ENCODE data around the gene PITX2. TPM values are rescaled to one million over a fixed set of nuclear protein-coding genes. Genes with fewer than 3 reads are reported as not detected.
A peak's percentile ranks its signal among the peaks of the same experiment; 100 is the strongest.

The PITX2 gene
- total RNA-seq, result under 1 TPM in 1 of 2 experiments, not detected in 1; 0.09 TPM

DNA sequence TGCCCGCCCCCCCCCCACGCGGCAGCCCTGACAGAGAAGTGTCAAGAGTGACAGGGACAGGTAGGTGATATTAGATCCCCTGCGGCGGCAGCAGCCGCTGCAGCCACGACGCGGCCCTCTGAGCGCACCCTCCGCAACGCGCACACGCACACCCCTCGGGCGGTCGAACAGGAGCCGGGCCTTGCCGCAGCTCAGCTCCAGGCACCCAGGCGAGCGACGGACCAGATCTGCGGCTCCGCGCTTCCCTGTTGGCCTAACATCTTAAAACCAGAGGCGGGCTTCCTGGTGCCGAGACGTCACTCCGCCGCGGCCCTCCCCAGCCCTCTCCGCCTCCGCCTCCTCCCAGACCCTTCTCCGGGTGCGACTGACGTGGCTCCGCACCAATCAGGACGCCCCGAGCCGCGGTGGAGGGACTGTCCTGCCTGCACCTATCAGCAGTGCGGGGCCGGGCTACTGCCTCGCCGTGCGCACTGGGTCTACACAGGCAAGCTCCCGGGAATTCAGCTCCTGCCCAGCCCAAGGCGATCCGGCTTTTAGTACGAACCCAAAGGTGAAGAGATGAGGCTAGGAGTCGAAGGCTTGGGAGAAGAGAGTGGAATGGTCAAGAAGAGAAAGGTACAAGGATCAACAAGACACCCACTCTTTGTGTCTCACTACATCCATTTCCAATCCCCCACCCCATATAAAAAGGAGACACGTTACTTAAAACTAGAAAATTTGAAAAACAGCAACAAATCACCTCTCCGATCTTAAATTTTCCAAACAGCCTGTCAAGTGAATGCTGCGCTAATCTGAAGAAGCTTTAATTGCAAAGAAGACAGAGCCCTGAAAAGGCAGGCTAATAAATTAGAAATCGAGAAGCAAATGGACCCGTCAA is at the start of gene PITX2:
PITX2 (minus strand) TSS at position 237 of the 877 bp plus-strand sequence. CDS start 617 bp downstream, outside the sequence.
- POLR2A ChIA-PET, result no interaction called here
- peaks cover 39% of the 10 kb centered on the region for H3K4me1 Mint-ChIP-seq
- ATAC-seq, result peak; percentile 98
- H3K9me3 Mint-ChIP-seq (ENCODE audit: low read depth), result no peaks in the 10 kb centered on the region
- H3K27me3 Mint-ChIP-seq, result peaks cover 91% of the 10 kb centered on the region
- H3K4me3 Mint-ChIP-seq, result peak within 1 kb of the TSS; percentile 57
- H3K27ac Mint-ChIP-seq, result peak within 1 kb of the TSS; percentile 41
- peaks cover 6% of the 10 kb centered on the region for H3K36me3 Mint-ChIP-seq (ENCODE audit: low read depth)
- intact Hi-C loops (cut with DNase I, micrococcal nuclease), result loop anchor here in 1 of 2 experiments (1.0 to 5.0 kb wide), 2 partner anchors 9 to 1899 kb away; no protein-coding TSS in a partner anchor
- peak; percentile 85 for DNase-seq
- CTCF ChIA-PET, result no interaction called here

- Mint-ChIP-seq H3K4me1 (no peaks in the 10 kb centered on the region), H3K27ac (no peak overlapping the region), H3K9me3 (ENCODE audit: low read depth) (no peaks in the 10 kb centered on the region), H3K36me3 (ENCODE audit: low read depth) (no peaks in the 10 kb centered on the region), H3K4me3 (no peak overlapping the region), H3K27me3 (peaks cover 7% of the 10 kb centered on the region)
- intact Hi-C loops (cut with DNase I, micrococcal nuclease), result no loop called here
- ChIA-PET CTCF (no interaction called here), POLR2A (no interaction called here)
- no peak for DNase-seq
- no peak for ATAC-seq
Measured at GRCh38 chr4:110671679-110672078, 48.8 kb upstream of the PITX2 start.

DNA sequence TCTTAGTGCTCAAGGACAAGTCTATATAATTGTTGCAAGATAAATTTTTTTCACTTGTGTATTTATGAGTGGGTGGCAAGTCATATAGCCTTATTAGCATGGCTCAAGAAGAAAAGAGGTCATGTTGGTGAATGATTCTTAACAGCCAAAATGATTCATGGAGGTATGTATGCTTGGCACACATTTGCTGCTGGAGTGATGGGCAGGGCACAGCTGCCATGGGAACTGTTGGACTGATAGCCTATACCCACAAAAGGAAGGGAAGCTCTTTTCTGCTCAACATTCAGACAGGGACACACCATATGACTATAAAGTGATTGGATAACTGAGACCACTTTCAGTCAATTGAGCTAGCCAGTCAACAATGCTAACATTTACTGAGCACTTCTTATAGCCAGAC is 46.8 kb upstream of the PITX2 start:
- H3K27me3 Mint-ChIP-seq, result peaks cover 8% of the 10 kb centered on the region
- no peak overlapping the region for H3K4me3 Mint-ChIP-seq
- CTCF ChIA-PET, result no interaction called here
- POLR2A ChIA-PET, result no interaction called here
- intact Hi-C loops (cut with DNase I, micrococcal nuclease), result no loop called here
- no peak for DNase-seq
- H3K27ac Mint-ChIP-seq, result no peak overlapping the region
- no peaks in the 10 kb centered on the region for H3K4me1 Mint-ChIP-seq
- no peaks in the 10 kb centered on the region for H3K9me3 Mint-ChIP-seq (ENCODE audit: low read depth)
- H3K36me3 Mint-ChIP-seq (ENCODE audit: low read depth), result no peaks in the 10 kb centered on the region
- ATAC-seq, result no peak

- no peak overlapping the region for H3K27ac Mint-ChIP-seq
- DNase-seq (no peak), ATAC-seq (no peak)
- no peaks in the 10 kb centered on the region for H3K4me1 Mint-ChIP-seq
- peaks cover 12% of the 10 kb centered on the region for H3K27me3 Mint-ChIP-seq
- POLR2A ChIA-PET, result no interaction called here
- CTCF ChIA-PET, result interaction anchor here (0.7 kb wide), 1 partner anchor 670 kb away, joined by 3 read pairs; no protein-coding TSS in a partner anchor
- intact Hi-C loops (cut with DNase I, micrococcal nuclease), result no loop called here
- no peak overlapping the region for H3K4me3 Mint-ChIP-seq
- no peaks in the 10 kb centered on the region for H3K36me3 Mint-ChIP-seq (ENCODE audit: low read depth)
- H3K9me3 Mint-ChIP-seq (ENCODE audit: low read depth), result no peaks in the 10 kb centered on the region
Measured at GRCh38 chr4:110668463-110669235, 45.8 kb upstream of the PITX2 start.

- no peak for ATAC-seq
- CTCF ChIA-PET, result no interaction called here
- H3K9me3 Mint-ChIP-seq (ENCODE audit: low read depth), result no peaks in the 10 kb centered on the region
- no peak overlapping the region for H3K4me3 Mint-ChIP-seq
- no peaks in the 10 kb centered on the region for H3K36me3 Mint-ChIP-seq (ENCODE audit: low read depth)
- intact Hi-C loops (cut with DNase I, micrococcal nuclease), result no loop called here
- no peaks in the 10 kb centered on the region for H3K4me1 Mint-ChIP-seq
- DNase-seq, result no peak
- H3K27me3 Mint-ChIP-seq, result peaks cover 13% of the 10 kb centered on the region
- POLR2A ChIA-PET, result no interaction called here
- no peak overlapping the region for H3K27ac Mint-ChIP-seq
Measured at GRCh38 chr4:110667670-110668069, 44.8 kb upstream of the PITX2 start.

GRCh38 chr4:110666030-110666429 is 43.2 kb upstream of the PITX2 start:
- DNase-seq (no peak), ATAC-seq (no peak)
- intact Hi-C loops (cut with DNase I, micrococcal nuclease), result no loop called here
- Mint-ChIP-seq H3K4me1 (no peaks in the 10 kb centered on the region), H3K36me3 (ENCODE audit: low read depth) (no peaks in the 10 kb centered on the region), H3K9me3 (ENCODE audit: low read depth) (no peaks in the 10 kb centered on the region), H3K27me3 (peaks cover 12% of the 10 kb centered on the region), H3K27ac (no peak overlapping the region), H3K4me3 (no peak overlapping the region)
- ChIA-PET CTCF (no interaction called here), POLR2A (no interaction called here)

- no peak overlapping the region for H3K27ac Mint-ChIP-seq
- no peak for ATAC-seq
- ChIA-PET CTCF (interaction anchor here (0.6 kb wide), 1 partner anchor 1151 kb away, joined by 3 read pairs; no protein-coding TSS in a partner anchor), POLR2A (no interaction called here)
- intact Hi-C loops (cut with DNase I, micrococcal nuclease), result no loop called here
- H3K4me3 Mint-ChIP-seq, result no peak overlapping the region
- H3K27me3 Mint-ChIP-seq, result peaks cover 16% of the 10 kb centered on the region
- no peak for DNase-seq
- H3K9me3 Mint-ChIP-seq (ENCODE audit: low read depth), result no peaks in the 10 kb centered on the region
- no peaks in the 10 kb centered on the region for H3K4me1 Mint-ChIP-seq
- no peaks in the 10 kb centered on the region for H3K36me3 Mint-ChIP-seq (ENCODE audit: low read depth)
Measured at GRCh38 chr4:110663738-110664444, 41.0 kb upstream of the PITX2 start.

DNA sequence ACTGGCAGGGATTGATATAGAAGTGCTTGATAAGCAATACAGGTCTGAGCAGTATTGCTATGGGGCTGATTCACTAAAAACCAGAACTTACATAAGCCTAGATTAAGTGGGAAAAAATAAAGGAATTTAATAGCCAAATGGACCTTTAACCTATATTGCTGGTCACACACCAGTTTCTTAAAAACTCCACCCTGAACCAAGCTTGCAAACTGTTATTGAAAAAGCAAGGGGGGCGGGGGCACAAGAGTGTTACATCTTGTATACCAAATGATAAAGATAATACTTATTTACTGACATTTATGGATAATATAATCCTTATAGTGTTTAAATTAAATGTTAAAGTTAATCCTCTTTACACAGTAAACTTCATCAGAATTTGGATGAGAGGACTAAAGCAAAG is 40.3 kb upstream of the PITX2 start:
- Mint-ChIP-seq H3K36me3 (ENCODE audit: low read depth) (no peaks in the 10 kb centered on the region), H3K27me3 (peaks cover 18% of the 10 kb centered on the region), H3K27ac (no peak overlapping the region), H3K4me1 (no peaks in the 10 kb centered on the region), H3K4me3 (no peak overlapping the region), H3K9me3 (ENCODE audit: low read depth) (no peaks in the 10 kb centered on the region)
- DNase-seq, result no peak
- intact Hi-C loops (cut with DNase I, micrococcal nuclease), result no loop called here
- ChIA-PET POLR2A (no interaction called here), CTCF (no interaction called here)
- ATAC-seq, result no peak

- Mint-ChIP-seq H3K4me1 (no peaks in the 10 kb centered on the region), H3K27ac (no peak overlapping the region), H3K27me3 (peaks cover 23% of the 10 kb centered on the region), H3K9me3 (ENCODE audit: low read depth) (no peaks in the 10 kb centered on the region), H3K36me3 (ENCODE audit: low read depth) (no peaks in the 10 kb centered on the region), H3K4me3 (no peak overlapping the region)
- DNase-seq (no peak), ATAC-seq (no peak)
- CTCF ChIA-PET, result no interaction called here
- POLR2A ChIA-PET, result no interaction called here
- intact Hi-C loops (cut with DNase I, micrococcal nuclease), result no loop called here
Measured at GRCh38 chr4:110660755-110661154, 37.9 kb upstream of the PITX2 start.

DNA sequence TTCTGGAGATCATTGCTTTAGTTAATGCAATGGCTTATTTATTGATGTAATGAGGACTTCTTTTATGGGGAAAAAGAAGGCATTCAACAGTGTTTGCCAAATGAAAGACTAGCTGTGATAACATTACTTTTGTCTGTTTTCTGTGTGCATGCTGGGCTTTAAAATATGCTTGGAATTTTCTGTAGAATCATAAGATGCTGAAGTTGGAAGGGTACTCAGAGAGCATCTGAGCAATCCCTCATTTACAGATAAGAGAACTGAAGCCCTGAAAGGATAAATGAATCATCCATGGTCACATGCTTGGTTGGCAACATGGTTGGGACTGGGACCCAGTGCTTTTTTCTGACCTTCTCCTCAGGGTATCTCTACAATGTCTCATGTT is 31.4 kb upstream of the PITX2 start:
- no peaks in the 10 kb centered on the region for H3K9me3 Mint-ChIP-seq (ENCODE audit: low read depth)

DNA sequence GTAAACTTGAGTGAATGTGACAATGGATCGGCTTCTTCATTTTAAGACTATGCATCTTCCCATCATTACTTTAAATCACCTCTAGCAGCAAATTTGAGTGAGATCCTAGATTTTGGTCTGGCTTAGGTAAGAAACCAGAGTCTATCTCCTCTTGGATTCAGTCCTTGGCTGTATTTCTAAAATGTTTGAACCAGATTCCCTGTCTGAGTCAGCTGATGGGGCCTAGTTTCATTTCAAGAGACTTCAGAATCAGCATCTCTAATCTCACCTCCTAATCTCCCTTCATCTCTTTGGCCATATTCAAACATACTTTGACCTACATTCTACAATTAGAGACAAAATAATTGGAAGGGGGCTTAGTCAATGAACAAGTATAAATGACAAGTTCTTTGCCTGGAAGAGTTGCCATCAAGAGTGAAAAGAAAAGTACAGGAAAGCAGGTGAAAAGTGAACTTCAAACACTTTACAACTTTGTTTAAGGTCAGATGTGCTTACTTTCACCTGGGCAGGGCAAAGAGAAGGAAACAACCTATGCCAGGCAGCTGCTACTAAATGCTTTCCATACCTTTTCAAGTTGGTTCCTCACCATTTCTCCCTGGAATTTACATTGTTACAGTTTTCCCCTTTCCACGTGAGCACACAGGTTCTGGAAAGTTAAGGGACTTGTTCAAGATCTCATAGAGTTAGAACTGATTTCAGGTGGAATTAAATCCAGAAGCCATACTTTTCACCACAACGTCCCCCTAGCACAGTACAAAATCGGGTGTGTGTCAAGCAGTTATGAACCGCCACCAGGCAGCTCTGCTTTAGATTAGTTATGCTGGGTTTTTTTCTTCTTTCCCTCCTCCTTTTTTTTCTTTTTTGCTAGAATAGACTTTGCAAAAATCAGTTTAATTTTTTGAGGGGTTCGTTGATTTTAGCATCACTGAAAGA is 30.7 kb upstream of the PITX2 start:
- intact Hi-C loops (cut with DNase I, micrococcal nuclease), result no loop called here
- Mint-ChIP-seq H3K27me3 (peaks cover 5% of the 10 kb centered on the region), H3K4me3 (no peak overlapping the region), H3K36me3 (ENCODE audit: low read depth) (no peaks in the 10 kb centered on the region), H3K9me3 (ENCODE audit: low read depth) (no peaks in the 10 kb centered on the region), H3K4me1 (no peaks in the 10 kb centered on the region), H3K27ac (no peak overlapping the region)
- ATAC-seq, result no peak
- DNase-seq, result no peak
- POLR2A ChIA-PET, result no interaction called here
- CTCF ChIA-PET, result no interaction called here

More for the DNA sequence above, 31.4 kb upstream of the PITX2 start:
- Mint-ChIP-seq H3K4me1 (no peaks in the 10 kb centered on the region), H3K4me3 (no peak overlapping the region), H3K27ac (no peak overlapping the region), H3K36me3 (ENCODE audit: low read depth) (no peaks in the 10 kb centered on the region), H3K27me3 (peaks cover 7% of the 10 kb centered on the region)
- POLR2A ChIA-PET, result no interaction called here
- CTCF ChIA-PET, result no interaction called here
- ATAC-seq, result no peak
- intact Hi-C loops (cut with DNase I, micrococcal nuclease), result no loop called here
- no peak for DNase-seq
